ENCODE data around the gene MCIDAS. TPM values are rescaled to one million over a fixed set of nuclear protein-coding genes. Genes with fewer than 3 reads are reported as not detected.

MCIDAS gene
- total RNA-seq, 1 donor from 2014 or later: not detected

- Histone ChIP-seq H3K36me3 (no peaks in the 10 kb centered on the region), H3K9me3 (no peaks in the 10 kb centered on the region), H3K27ac (no peak overlapping the region), H3K27me3 (peaks cover 100% of the 10 kb centered on the region), H3K4me3 (no peak overlapping the region), H3K4me1 (peaks cover 24% of the 10 kb centered on the region)
- ATAC-seq (no peak), DNase-seq (no peak)
- no peak for TF ChIP-seq CTCF (IDR thresholded peaks at IDR 0.05)
- intact Hi-C loops (cut with DNase I): no loop called here
Observed at GRCh38 chr5:55225346-55225745, 1.8 kb downstream of the MCIDAS start.

- Histone ChIP-seq H3K4me1 (peaks cover 25% of the 10 kb centered on the region), H3K27me3 (peaks cover 100% of the 10 kb centered on the region), H3K27ac (no peak overlapping the region), H3K36me3 (no peaks in the 10 kb centered on the region), H3K4me3 (no peak overlapping the region), H3K9me3 (no peaks in the 10 kb centered on the region)
- no peak for TF ChIP-seq CTCF (IDR thresholded peaks at IDR 0.05)
- intact Hi-C loops (cut with DNase I): no loop called here
- DNase-seq (no peak), ATAC-seq (no peak)
Observed at GRCh38 chr5:55223812-55224240, 3.3 kb downstream of the MCIDAS start.

GRCh38 chr5:55222985-55223811 lies 3.9 kb downstream of the MCIDAS start:
- Histone ChIP-seq H3K9me3 (no peaks in the 10 kb centered on the region), H3K27ac (no peak overlapping the region), H3K4me3 (no peak overlapping the region), H3K4me1 (peaks cover 25% of the 10 kb centered on the region), H3K36me3 (no peaks in the 10 kb centered on the region), H3K27me3 (peaks cover 100% of the 10 kb centered on the region)
- ATAC-seq (no peak), DNase-seq (no peak)
- intact Hi-C loops (cut with DNase I): no loop called here
- TF ChIP-seq CTCF (IDR thresholded peaks at IDR 0.05): no peak

- H3K9me3 ChIP-seq: no peaks in the 10 kb centered on the region
- H3K27me3 ChIP-seq: peaks cover 99% of the 10 kb centered on the region
- no peak for TF ChIP-seq CTCF (IDR thresholded peaks at IDR 0.05)
- H3K27ac ChIP-seq: no peak overlapping the region
- H3K36me3 ChIP-seq: no peaks in the 10 kb centered on the region
- peak; percentile 9 for ATAC-seq
- no peak for DNase-seq
- intact Hi-C loops (cut with DNase I): no loop called here
- H3K4me3 ChIP-seq: no peak overlapping the region
- peaks cover 21% of the 10 kb centered on the region for H3K4me1 ChIP-seq
Observed at GRCh38 chr5:55222092-55222984, 4.8 kb downstream of the MCIDAS start.

GRCh38 chr5:55220433-55221185 lies 6.5 kb downstream of the MCIDAS start:
- intact Hi-C loops (cut with DNase I): no loop called here
- Histone ChIP-seq H3K27me3 (peaks cover 82% of the 10 kb centered on the region), H3K4me3 (peak overlapping the region; percentile 19), H3K36me3 (no peaks in the 10 kb centered on the region), H3K9me3 (no peaks in the 10 kb centered on the region), H3K4me1 (peaks cover 10% of the 10 kb centered on the region), H3K27ac (no peak overlapping the region)
- DNase-seq (no peak), ATAC-seq (peak; percentile 16)
- no peak for TF ChIP-seq CTCF (IDR thresholded peaks at IDR 0.05)
